Nephron (organoid): ENCODE measurements around the gene REPIN1.

Experiments
- H3K27ac Mint-ChIP-seq, 3 experiments: 2 replicates each; pipeline ENCODE4 v1.8.0; 2020; ENCODE audit warnings: mixed read lengths in 3 of 3, mild to moderate bottlenecking in 2 of 3, moderate library complexity in 1 of 3
- H3K27me3 Mint-ChIP-seq: 2 replicates; pipeline ENCODE4 v1.8.0; 2021; ENCODE audit warnings: low read depth, mild to moderate bottlenecking, moderate library complexity, mixed read lengths
- H3K36me3 Mint-ChIP-seq: 2 replicates; pipeline ENCODE4 v1.8.0; 2020; ENCODE audit warnings: low read depth, mixed read lengths
- H3K4me1 Mint-ChIP-seq: 2 replicates; pipeline ENCODE4 v1.8.0; 2020; ENCODE audit warnings: mixed read lengths
- H3K4me3 Mint-ChIP-seq, 3 experiments: 2 replicates each; pipeline ENCODE4 v1.8.0; 2020; ENCODE audit warnings: mild to moderate bottlenecking in 3 of 3, mixed read lengths in 3 of 3, moderate library complexity in 2 of 3
- H3K9me3 Mint-ChIP-seq: 2 replicates; pipeline ENCODE4 v1.8.0; 2020; ENCODE audit warnings: mixed read lengths
- TF ChIP-seq, protein P1 (sequence below), 3 experiments: fragments of 200-600 bp; sonication (generic); IDR thresholded peaks; one replicate each; pipeline ENCODE4 v1.5.0; 2021; ENCODE audit warnings: antibody characterized with exemption in 3 of 3; ENCODE audit not compliant: unreplicated experiment in 3 of 3

The REPIN1 gene

DNA sequence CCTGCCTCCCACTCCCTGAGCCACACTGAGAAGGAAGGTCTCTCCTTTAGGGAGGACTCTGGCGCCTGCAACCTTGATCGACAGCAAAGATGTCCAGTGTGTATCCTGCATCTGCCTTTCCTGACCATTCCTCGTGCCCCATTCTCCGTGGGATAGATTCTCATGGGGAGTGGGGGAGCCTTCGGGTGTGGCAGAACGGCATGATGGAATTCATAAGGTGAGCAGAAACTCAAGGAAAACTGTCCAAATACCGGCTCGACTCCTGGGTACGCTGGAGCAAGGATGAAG, 26.6 kb upstream of the REPIN1 start:
- peaks cover 29% of the 10 kb centered on the region for H3K27me3 Mint-ChIP-seq
- H3K4me3 Mint-ChIP-seq, result peak overlapping the region; percentile 80 to 85 (median 84)
- TF ChIP-seq, protein P1, sequence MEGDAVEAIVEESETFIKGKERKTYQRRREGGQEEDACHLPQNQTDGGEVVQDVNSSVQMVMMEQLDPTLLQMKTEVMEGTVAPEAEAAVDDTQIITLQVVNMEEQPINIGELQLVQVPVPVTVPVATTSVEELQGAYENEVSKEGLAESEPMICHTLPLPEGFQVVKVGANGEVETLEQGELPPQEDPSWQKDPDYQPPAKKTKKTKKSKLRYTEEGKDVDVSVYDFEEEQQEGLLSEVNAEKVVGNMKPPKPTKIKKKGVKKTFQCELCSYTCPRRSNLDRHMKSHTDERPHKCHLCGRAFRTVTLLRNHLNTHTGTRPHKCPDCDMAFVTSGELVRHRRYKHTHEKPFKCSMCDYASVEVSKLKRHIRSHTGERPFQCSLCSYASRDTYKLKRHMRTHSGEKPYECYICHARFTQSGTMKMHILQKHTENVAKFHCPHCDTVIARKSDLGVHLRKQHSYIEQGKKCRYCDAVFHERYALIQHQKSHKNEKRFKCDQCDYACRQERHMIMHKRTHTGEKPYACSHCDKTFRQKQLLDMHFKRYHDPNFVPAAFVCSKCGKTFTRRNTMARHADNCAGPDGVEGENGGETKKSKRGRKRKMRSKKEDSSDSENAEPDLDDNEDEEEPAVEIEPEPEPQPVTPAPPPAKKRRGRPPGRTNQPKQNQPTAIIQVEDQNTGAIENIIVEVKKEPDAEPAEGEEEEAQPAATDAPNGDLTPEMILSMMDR (IDR thresholded peaks at IDR 0.05; ENCODE audit: unreplicated experiment in 3 of 3), result no peak
- no peaks in the 10 kb centered on the region for H3K36me3 Mint-ChIP-seq
- peaks cover 37% of the 10 kb centered on the region for H3K4me1 Mint-ChIP-seq
- H3K9me3 Mint-ChIP-seq, result peaks cover 7% of the 10 kb centered on the region
- H3K27ac Mint-ChIP-seq, result peak overlapping the region; percentile 64 to 78 (median 72)

- Mint-ChIP-seq H3K27ac (peak overlapping the region in 1 of 3 experiments; percentile 60), H3K4me1 (peaks cover 28% of the 10 kb centered on the region), H3K36me3 (no peaks in the 10 kb centered on the region), H3K9me3 (peaks cover 7% of the 10 kb centered on the region), H3K4me3 (peak overlapping the region; percentile 28 to 70 (median 30)), H3K27me3 (peaks cover 29% of the 10 kb centered on the region)
- TF ChIP-seq, protein P1 (IDR thresholded peaks at IDR 0.05; ENCODE audit: unreplicated experiment in 3 of 3), result no peak
These were observed 25.4 kb upstream of the REPIN1 start for GRCh38 chr7:150343225-150343624.

DNA sequence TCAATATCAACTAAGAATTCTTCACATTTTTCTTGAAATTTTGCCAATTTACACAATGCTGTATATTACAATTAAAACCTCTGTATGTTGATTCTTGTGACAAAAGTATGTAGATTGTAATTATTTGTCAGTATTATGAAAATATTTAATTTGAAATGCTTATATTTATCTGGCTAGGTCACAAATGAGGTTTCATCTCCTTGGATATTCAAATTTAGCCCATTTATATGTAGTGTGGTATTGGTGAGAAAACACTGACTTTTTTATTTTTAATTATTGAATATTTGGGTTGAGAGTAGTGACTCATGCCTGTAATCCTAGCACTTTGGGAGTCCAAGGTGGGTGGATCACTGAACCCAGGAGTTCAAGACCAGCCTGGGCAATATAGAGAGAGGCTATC, 24.3 kb upstream of the REPIN1 start:
- peaks cover 7% of the 10 kb centered on the region for H3K9me3 Mint-ChIP-seq
- H3K36me3 Mint-ChIP-seq, result no peaks in the 10 kb centered on the region
- H3K27ac Mint-ChIP-seq, result no peak overlapping the region
- TF ChIP-seq, protein P1 (IDR thresholded peaks at IDR 0.05; ENCODE audit: unreplicated experiment in 3 of 3), result no peak
- no peak overlapping the region for H3K4me3 Mint-ChIP-seq
- H3K27me3 Mint-ChIP-seq, result peaks cover 29% of the 10 kb centered on the region
- peaks cover 22% of the 10 kb centered on the region for H3K4me1 Mint-ChIP-seq

DNA sequence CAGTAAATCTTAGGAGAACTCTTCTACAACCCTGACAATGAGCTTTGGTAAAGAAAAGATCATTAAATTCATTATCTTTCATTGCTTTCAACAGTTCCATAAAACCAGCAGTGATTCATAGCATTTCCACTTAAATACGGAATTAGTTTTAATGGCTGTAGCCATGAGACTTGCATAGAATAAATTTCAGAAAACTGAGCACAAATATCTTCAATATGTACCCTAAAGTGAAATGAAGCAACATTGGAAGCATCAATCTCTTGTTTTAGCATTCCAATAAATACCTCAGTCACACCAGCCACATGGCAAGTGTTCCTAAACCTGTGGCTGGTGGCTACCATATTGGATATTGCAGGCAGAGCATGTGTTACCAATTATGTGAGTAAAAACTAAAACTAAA, 23.6 kb upstream of the REPIN1 start:
- no peak overlapping the region for H3K4me3 Mint-ChIP-seq
- TF ChIP-seq, protein P1 (IDR thresholded peaks at IDR 0.05; ENCODE audit: unreplicated experiment in 3 of 3), result no peak
- peaks cover 15% of the 10 kb centered on the region for H3K4me1 Mint-ChIP-seq
- peaks cover 25% of the 10 kb centered on the region for H3K27me3 Mint-ChIP-seq
- H3K27ac Mint-ChIP-seq, result no peak overlapping the region
- H3K36me3 Mint-ChIP-seq, result no peaks in the 10 kb centered on the region
- H3K9me3 Mint-ChIP-seq, result peaks cover 7% of the 10 kb centered on the region

DNA sequence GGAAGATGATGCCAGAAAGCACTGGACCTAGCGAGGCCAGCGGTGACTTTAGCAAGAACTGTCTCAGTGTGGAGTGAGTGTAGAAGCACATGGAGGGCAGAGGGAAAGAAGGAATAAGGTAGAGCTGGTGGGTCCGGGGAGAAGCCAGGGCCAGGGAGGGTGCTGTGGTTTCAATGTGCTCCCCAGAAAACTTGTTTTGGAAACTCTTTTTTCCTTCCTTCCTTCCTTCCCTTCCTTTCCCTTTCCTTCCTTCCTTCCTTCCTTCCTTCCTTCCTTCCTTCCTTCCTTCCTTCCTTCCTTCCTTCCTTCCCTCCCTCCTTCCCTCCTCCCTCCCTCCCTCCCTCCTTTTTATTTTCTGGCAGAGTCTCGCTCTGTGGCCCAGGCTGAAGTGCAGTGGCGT, 21.7 kb upstream of the REPIN1 start:
- TF ChIP-seq, protein P1 (IDR thresholded peaks at IDR 0.05; ENCODE audit: unreplicated experiment in 3 of 3), result no peak
- H3K4me3 Mint-ChIP-seq, result no peak overlapping the region
- H3K4me1 Mint-ChIP-seq, result peaks cover 6% of the 10 kb centered on the region
- no peaks in the 10 kb centered on the region for H3K36me3 Mint-ChIP-seq
- no peak overlapping the region for H3K27ac Mint-ChIP-seq
- H3K9me3 Mint-ChIP-seq, result peaks cover 7% of the 10 kb centered on the region
- H3K27me3 Mint-ChIP-seq, result peaks cover 19% of the 10 kb centered on the region

- H3K9me3 Mint-ChIP-seq, result no peaks in the 10 kb centered on the region
These were observed 16.9 kb upstream of the REPIN1 start for GRCh38 chr7:150351587-150352194.

More at GRCh38 chr7:150351587-150352194, 16.9 kb upstream of the REPIN1 start:
- Mint-ChIP-seq H3K4me1 (no peaks in the 10 kb centered on the region), H3K27me3 (peaks cover 3% of the 10 kb centered on the region), H3K27ac (no peak overlapping the region), H3K4me3 (no peak overlapping the region), H3K36me3 (no peaks in the 10 kb centered on the region)
- TF ChIP-seq, protein P1 (IDR thresholded peaks at IDR 0.05; ENCODE audit: unreplicated experiment in 3 of 3), result no peak
